H1 (cell line): Measurements from ENCODE around the gene ACBD6.

Source experiments
- CHD1 ChIP-seq: IDR thresholded peaks from 2 replicates; pipeline ENCODE4 v1.6.1; 2012; ENCODE audit warnings: low read depth, low read length, improper control_type of control experiment
- EZH2 ChIP-seq: fragments of 200-600 bp; sonication (generic); IDR thresholded peaks from 2 replicates; pipeline ENCODE4 v1.7.1; 2012; ENCODE audit warnings: low read depth, mild to moderate bottlenecking, moderate library complexity, low read length, inconsistent platforms; ENCODE audit not compliant: severe bottlenecking
- GTF2F1 ChIP-seq: IDR thresholded peaks from 2 replicates; pipeline ENCODE4 v1.6.1; 2012; ENCODE audit warnings: low read depth, low read length, improper control_type of control experiment, borderline replicate concordance
- HDAC2 ChIP-seq, 2 experiments: fragments of 300-600 bp in 1 of 2; sonication (generic) in 1 of 2; IDR thresholded peaks; 2 replicates each; pipeline ENCODE4 v1.6.1; 2011 to 2012; ENCODE audit warnings: low read depth in 2 of 2, low read length in 2 of 2, mild to moderate bottlenecking in 2 of 2, moderate library complexity in 2 of 2, borderline replicate concordance in 1 of 2, inconsistent platforms in 1 of 2
- POLR2AphosphoS5 ChIP-seq: IDR thresholded peaks from 2 replicates; pipeline ENCODE4 v1.6.1; 2011; ENCODE audit warnings: low read depth, low read length
- TF ChIP-seq, protein P1 (sequence below), 3 experiments: IDR thresholded peaks; 1 replicate in 2 of 3; 2 replicates in 1 of 3; pipeline versions ENCODE4 v1.5.1 to v1.6.1; 2011; ENCODE audit warnings: low read length in 3 of 3, mild to moderate bottlenecking in 3 of 3, inconsistent platforms in 2 of 3, low read depth in 1 of 3, moderate library complexity in 1 of 3; ENCODE audit not compliant: insufficient read depth in 1 of 3; ENCODE audit errors: control extremely low read depth in 1 of 3

DNA sequence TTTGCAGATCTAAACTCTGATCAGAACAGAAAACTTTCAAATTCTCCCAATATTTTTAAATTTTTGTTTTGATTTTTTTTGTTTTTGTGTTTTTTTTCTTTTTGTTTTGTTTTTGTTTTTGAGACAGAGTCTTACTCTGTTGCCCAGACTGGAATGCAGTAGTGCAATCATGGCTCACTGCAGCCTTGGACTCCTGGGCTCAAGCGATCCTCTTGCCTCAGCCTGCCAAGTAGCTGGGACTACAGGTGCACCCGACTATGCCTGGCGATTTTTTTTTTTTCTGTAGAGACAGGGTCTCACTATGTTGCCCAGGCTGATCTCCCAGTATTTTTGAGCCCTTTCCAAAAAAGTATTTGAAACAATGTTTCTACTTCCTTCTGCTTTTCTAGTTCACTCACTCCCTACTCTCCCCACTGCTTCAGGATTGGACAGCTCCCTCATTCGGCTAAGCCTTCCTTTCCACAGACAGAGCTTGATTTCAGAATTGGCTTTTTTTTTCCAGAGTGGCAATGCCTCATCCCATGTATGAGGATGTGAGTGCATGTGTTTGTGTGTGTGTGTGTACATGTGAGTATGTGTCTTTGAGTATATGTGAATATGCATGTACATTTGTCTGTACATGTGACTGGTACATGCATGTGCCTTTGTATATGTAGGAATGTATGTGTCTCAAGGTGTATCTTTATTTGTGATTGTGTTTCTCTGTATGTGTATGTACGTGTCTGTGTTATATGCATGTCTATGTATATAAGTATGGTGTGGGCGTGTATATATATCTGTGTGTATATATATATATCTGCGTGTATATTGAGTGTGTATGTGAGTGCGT is 260.4 kb downstream of the ACBD6 start:
- TF ChIP-seq, protein P1, sequence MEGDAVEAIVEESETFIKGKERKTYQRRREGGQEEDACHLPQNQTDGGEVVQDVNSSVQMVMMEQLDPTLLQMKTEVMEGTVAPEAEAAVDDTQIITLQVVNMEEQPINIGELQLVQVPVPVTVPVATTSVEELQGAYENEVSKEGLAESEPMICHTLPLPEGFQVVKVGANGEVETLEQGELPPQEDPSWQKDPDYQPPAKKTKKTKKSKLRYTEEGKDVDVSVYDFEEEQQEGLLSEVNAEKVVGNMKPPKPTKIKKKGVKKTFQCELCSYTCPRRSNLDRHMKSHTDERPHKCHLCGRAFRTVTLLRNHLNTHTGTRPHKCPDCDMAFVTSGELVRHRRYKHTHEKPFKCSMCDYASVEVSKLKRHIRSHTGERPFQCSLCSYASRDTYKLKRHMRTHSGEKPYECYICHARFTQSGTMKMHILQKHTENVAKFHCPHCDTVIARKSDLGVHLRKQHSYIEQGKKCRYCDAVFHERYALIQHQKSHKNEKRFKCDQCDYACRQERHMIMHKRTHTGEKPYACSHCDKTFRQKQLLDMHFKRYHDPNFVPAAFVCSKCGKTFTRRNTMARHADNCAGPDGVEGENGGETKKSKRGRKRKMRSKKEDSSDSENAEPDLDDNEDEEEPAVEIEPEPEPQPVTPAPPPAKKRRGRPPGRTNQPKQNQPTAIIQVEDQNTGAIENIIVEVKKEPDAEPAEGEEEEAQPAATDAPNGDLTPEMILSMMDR (IDR thresholded peaks at IDR 0.05; ENCODE audit: control extremely low read depth in 1 of 3, insufficient read depth in 1 of 3, low read depth in 1 of 3, low read length in 3 of 3): no peak
- TF ChIP-seq EZH2 (no peak), POLR2AphosphoS5 (no peak), CHD1 (no peak), GTF2F1 (no peak), HDAC2 (IDR thresholded peaks at IDR 0.05; ENCODE audit: borderline replicate concordance in 1 of 2, low read depth in 2 of 2, low read length in 2 of 2) (no peak; a peak in 1 of 4 replicates)
